NCI-H2196 (cell line): ENCODE measurements around the gene NTHL1.
"Not testable (repeated sequence)": the region's sequence is repeated elsewhere in the genome, so short reads cannot be mapped to it uniquely, and the experiment has no call there.

Source experiments
- DNase-seq: peaks from one replicate; lab custom pipeline; 2025; ENCODE audit not compliant: unreplicated experiment; lab: John Stamatoyannopoulos, UW

Gene NTHL1

GRCh38 chr16:2042986-2043666 is 4.5 kb downstream of the NTHL1 start:
- peak; percentile 88 for DNase-seq

- DNase-seq: peak; percentile 90
These were observed 5.3 kb downstream of the NTHL1 start for GRCh38 chr16:2042171-2042985.

GRCh38 chr16:2040787-2041522 is 6.7 kb downstream of the NTHL1 start:
- DNase-seq: peak; percentile 78

- DNase-seq: no peak
These were observed 7.4 kb downstream of the NTHL1 start for GRCh38 chr16:2040041-2040786.

- peak; percentile 41 for DNase-seq
These were observed 8.2 kb downstream of the NTHL1 start for GRCh38 chr16:2039274-2040031.

GRCh38 chr16:2038382-2039231 is 9.0 kb downstream of the NTHL1 start:
- DNase-seq: no peak

- DNase-seq: no peak
These were observed 9.8 kb downstream of the NTHL1 start for GRCh38 chr16:2037647-2038381.

- no peak for DNase-seq
These were observed 10.5 kb downstream of the NTHL1 start for GRCh38 chr16:2037115-2037514.

- DNase-seq: no peak
These were observed 11.3 kb downstream of the NTHL1 start for GRCh38 chr16:2036200-2036966.

- no peak for DNase-seq
These were observed 12.0 kb downstream of the NTHL1 start for GRCh38 chr16:2035431-2036199.

GRCh38 chr16:2034696-2035430 is 12.8 kb downstream of the NTHL1 start:
- DNase-seq: no peak

- not testable (repeated sequence) for DNase-seq
These were observed 13.5 kb downstream of the NTHL1 start for GRCh38 chr16:2033909-2034695.

GRCh38 chr16:2033057-2033908 is 14.4 kb downstream of the NTHL1 start:
- no peak for DNase-seq

GRCh38 chr16:2032285-2033056 is 15.2 kb downstream of the NTHL1 start:
- no peak for DNase-seq
